Endothelial cell of umbilical vein (primary cell): ENCODE data around the gene ERCC8.

Source experiments
- CTCF ChIP-seq, 2 donors: IDR thresholded peaks; 1 replicate in 1 of 2; 2 replicates in 1 of 2; pipeline ENCODE4 v1.5.1; 2011; ENCODE audit warnings: low read length in 2 of 2, mild to moderate bottlenecking in 2 of 2, moderate library complexity in 2 of 2, control low read depth in 1 of 2, inconsistent platforms in 1 of 2, low read depth in 1 of 2; ENCODE audit not compliant: insufficient read depth in 1 of 2; ENCODE audit errors: extremely low read depth in 1 of 2
- EZH2 ChIP-seq: IDR thresholded peaks from 2 replicates; pipeline ENCODE4 v1.6.1; 2012; ENCODE audit warnings: borderline replicate concordance, low read depth, mild to moderate bottlenecking, moderate library complexity, low read length, inconsistent platforms; ENCODE audit not compliant: severe bottlenecking
- FOS ChIP-seq: IDR thresholded peaks from 2 replicates; pipeline ENCODE4 v1.6.1; 2011; ENCODE audit warnings: mild to moderate bottlenecking, low read length, moderate library complexity, borderline replicate concordance; ENCODE audit not compliant: insufficient read depth
- JUN ChIP-seq: IDR thresholded peaks from 2 replicates; pipeline ENCODE4 v1.6.1; 2011; ENCODE audit warnings: borderline replicate concordance, low read depth; ENCODE audit not compliant: insufficient read length, insufficient read depth
- MAX ChIP-seq: IDR thresholded peaks from 2 replicates; pipeline ENCODE4 v1.6.1; 2011; ENCODE audit not compliant: insufficient read depth, insufficient read length
- MYC ChIP-seq: IDR thresholded peaks from one replicate; pipeline ENCODE4 v1.6.1; 2011; ENCODE audit warnings: mild to moderate bottlenecking, low read depth, low read length
- POLR2A ChIP-seq: IDR thresholded peaks from 2 replicates; pipeline ENCODE4 v1.6.1; 2012; ENCODE audit warnings: low read depth, mild to moderate bottlenecking, control low read depth, low read length
- POLR2AphosphoS5 ChIP-seq: IDR thresholded peaks from 2 replicates; pipeline ENCODE4 v1.6.1; 2012; ENCODE audit warnings: low read depth, mild to moderate bottlenecking, control low read depth, low read length, moderate library complexity; ENCODE audit not compliant: insufficient read depth

DNA sequence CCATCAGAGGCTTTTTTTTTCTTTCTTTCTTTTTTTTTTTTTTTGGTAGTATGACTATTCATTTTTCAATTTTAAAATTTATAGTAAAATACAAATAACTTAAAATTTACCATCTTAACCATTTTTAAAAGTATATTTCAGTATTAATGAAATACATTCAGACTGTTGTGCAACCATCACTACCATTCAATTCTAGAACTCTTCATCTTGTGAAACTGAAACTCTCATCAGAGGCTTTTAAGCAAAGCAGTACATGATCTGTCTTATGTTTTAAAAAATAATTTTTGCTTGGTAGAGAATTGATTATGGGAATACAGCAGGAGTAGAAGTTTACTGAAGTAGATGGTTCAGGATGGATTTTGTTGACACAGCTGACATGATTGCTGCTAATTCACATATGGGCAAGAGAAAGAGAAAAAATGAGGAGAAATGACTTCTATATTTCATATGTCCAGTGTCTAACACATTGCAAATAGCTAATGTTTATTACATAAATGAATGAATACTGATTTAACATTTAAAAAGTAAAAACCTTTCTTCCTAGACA, 114.2 kb downstream of the ERCC8 start:
- TF ChIP-seq CTCF (IDR thresholded peaks at IDR 0.05; ENCODE audit: extremely low read depth in 1 of 2, insufficient read depth in 1 of 2, low read depth in 1 of 2, low read length in 2 of 2) (no peak), FOS (no peak), POLR2AphosphoS5 (no peak), POLR2A (no peak), JUN (no peak), MAX (no peak), EZH2 (no peak), MYC (no peak)
